Measurements from ENCODE around the gene NQO2. TPM values are rescaled to one million over a fixed set of nuclear protein-coding genes. Genes with fewer than 3 reads are reported as not detected.

The NQO2 gene
- total and polyA plus RNA-seq, 2 of the 13 experiments (the other 11 are each of a cell fraction or from before 2014, with no cell fraction given), result 32.2 to 56.5 TPM

DNA sequence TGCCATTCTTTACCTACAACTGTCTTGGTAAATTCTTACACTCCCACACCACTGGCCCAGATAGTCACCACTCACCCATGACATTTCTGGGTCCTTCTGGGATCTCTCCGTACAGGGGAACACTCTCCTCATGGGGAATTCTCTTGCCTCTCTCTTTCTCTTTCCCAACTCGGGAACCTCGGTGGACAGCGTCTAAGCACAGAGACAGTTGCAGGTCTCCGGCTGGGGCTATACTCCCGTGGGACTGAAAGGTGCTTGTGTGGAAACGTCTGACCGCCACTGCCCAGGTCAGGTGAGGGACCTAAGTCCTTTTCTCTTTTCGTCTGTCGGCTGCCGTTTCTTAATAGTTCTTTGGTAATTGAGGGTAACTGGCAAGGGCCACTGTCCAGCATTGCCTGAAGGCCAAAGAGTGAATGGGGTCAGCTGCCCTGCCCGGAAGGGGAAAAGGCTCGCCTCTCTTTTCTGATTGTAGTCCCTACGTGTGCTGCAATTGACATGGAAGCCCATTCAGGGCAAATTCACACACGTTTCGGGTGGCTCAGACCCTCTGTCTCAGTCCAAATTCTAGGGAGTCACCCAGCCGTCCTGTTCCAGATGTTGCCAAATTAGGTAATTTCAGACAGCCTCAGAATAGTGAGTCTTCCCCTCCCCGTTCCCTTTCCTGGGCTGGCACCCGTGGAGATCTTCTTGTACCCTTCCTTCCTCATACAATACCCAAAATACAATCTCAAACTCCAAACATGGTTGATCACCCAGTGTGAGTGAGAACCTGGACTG, 37.4 kb downstream of the NQO2 start (continued):
- 0 out of 2 replicates have a peak, but pooled peaks have one; percentile 16 for TF ChIP-seq EZH2 (conservative IDR thresholded peaks at IDR 0.05; ENCODE audit: low read depth, low read length)
- TF ChIP-seq SCMH1 (CRISPR knock-in tag; IDR thresholded peaks at IDR 0.05; ENCODE audit: borderline replicate concordance), result no peak
- TF ChIP-seq ZNF552 (CRISPR knock-in tag; IDR thresholded peaks at IDR 0.05; ENCODE audit: borderline replicate concordance), result no peak
- TF ChIP-seq ZNF235 (CRISPR knock-in tag; IDR thresholded peaks at IDR 0.05; ENCODE audit: borderline replicate concordance), result no peak

DNA sequence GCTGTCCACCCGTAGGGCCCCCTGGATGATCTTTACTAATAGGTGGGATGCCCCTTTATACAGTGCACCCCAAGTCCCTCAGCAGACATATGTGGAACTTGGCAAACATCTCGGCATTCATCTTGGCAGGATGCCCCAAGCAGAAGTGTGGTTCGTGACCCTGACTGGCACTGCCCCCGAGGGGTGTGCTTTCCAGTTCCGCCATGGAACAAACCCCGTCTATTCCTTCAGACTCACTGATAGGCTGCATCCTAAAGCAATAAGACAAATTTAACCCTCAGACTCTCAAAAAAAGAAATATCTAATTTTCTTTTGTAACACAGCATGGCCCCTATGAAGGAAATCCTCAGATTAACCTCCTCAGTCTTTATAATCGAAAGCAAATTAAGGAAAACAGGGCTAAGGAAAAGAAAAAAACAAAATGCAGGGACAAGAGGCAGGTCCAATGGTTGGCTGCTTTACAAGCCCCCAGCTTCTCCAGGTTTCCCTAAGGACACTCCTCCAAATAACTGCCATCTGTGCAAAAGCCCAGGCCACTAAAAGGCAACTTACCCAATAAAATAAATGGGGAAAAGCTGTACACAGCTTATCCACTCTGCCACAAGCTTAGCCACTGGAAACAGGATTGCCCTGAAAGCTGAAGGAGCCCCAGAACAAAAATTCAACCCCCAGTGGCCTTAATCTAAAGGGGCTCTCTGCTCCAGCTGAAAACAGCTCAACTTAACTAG, 38.1 kb downstream of the NQO2 start:
- no peak overlapping the region for H3K4me2 ChIP-seq (ENCODE audit: low read depth, low read length)
- no TSS peak for BruUV-seq (replicated peaks)
- no peak for DNase-seq (ENCODE audit: low spot score)
- ChIA-PET POLR2A (interaction anchor here (2.2 kb wide), 1 partner anchor 38 kb away, joined by 8 read pairs; the partner anchor contains the start of gene NQO2), CTCF (ENCODE audit: low intra/inter-chr PET ratio, low total read pairs) (no interaction called here)
- intact Hi-C loops (cut with micrococcal nuclease; ENCODE audit: unreplicated experiment) (loop anchor here (5.0 kb wide), 1 partner anchor 36 kb away; no protein-coding TSS in a partner anchor), in situ Hi-C loops (cut with HindIII; ENCODE audit: extremely low pct_ligation_motif_present, low pct_unique_long_range_greater_than_20kb) (no loop called here)
- H4K20me1 ChIP-seq (ENCODE audit: insufficient read depth, low read length), result no peaks in the 10 kb centered on the region
- TF ChIP-seq ZKSCAN5 (CRISPR knock-in tag; IDR thresholded peaks at IDR 0.05), result no peak
- no peak for TF ChIP-seq ZNF720 (CRISPR knock-in tag; IDR thresholded peaks at IDR 0.05)
- TF ChIP-seq, protein P1, sequence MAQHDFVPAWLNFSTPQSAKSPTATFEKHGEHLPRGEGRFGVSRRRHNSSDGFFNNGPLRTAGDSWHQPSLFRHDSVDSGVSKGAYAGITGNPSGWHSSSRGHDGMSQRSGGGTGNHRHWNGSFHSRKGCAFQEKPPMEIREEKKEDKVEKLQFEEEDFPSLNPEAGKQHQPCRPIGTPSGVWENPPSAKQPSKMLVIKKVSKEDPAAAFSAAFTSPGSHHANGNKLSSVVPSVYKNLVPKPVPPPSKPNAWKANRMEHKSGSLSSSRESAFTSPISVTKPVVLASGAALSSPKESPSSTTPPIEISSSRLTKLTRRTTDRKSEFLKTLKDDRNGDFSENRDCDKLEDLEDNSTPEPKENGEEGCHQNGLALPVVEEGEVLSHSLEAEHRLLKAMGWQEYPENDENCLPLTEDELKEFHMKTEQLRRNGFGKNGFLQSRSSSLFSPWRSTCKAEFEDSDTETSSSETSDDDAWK (CRISPR knock-in tag; IDR thresholded peaks at IDR 0.05), result no peak
- TF ChIP-seq ZNF546 (CRISPR knock-in tag; conservative IDR thresholded peaks at IDR 0.05), result no peak
- TF ChIP-seq RNF219 (CRISPR knock-in tag; IDR thresholded peaks at IDR 0.05), result no peak
- WGBS (ENCODE audit: low lambda C conversion rate), result 50% methylated on average over 7 of the region's 7 CpGs
- no peak overlapping the region for H3K9ac ChIP-seq (ENCODE audit: insufficient read depth, low read depth, low read length)
- H3K4me3 ChIP-seq (replicated peaks in 1 of 3; ENCODE audit: insufficient read depth in 1 of 3, low read depth in 2 of 3, low read length in 3 of 3), result no peak overlapping the region
- H3K27me3 ChIP-seq (ENCODE audit: control insufficient read depth in 1 of 2, insufficient read depth in 2 of 2, low read length in 2 of 2), result peaks cover 2 to 33% of the 10 kb centered on the region in 2 experiments; a peak in 4 of 5 replicates
- ATAC-seq, result no peak
- no peaks in the 10 kb centered on the region for H3K79me2 ChIP-seq (ENCODE audit: insufficient read depth, low read length)
- H3K36me3 ChIP-seq (replicated peaks in 1 of 2; ENCODE audit: control insufficient read depth in 1 of 2, insufficient read depth in 2 of 2, low read length in 2 of 2), result no peaks in the 10 kb centered on the region
- no peak for FAIRE-seq
- no peaks in the 10 kb centered on the region for H3K9me3 ChIP-seq (ENCODE audit: low read length)
- H3K4me1 ChIP-seq (ENCODE audit: insufficient read depth, low read length), result peaks cover 13% of the 10 kb centered on the region
- no peak overlapping the region for H2AFZ ChIP-seq (ENCODE audit: low read length)
- no peak overlapping the region for H3K27ac ChIP-seq (ENCODE audit: extremely low read length, insufficient read depth, low read length)
